Measurements from ENCODE around the gene FAM171A1.

DNA sequence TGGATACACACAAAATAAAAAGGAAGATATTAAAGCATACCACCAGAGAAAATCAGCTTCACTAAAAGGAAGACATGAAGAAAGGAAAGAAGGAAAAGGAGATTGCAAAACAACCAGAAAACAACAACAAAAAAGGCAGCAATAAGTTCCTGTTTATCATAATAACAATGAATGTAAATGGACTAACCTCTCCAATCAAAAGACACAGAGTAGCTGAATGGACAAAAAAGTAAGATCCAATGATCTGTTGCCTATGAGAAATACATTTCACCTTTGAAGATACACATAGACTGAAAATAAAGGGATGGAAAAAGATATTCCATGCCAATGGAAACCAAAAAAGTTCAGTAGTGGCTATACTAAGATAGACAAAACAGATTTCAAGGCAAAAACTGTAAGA lies 30.3 kb upstream of the FAM171A1 start:
- TF ChIP-seq, protein P1, sequence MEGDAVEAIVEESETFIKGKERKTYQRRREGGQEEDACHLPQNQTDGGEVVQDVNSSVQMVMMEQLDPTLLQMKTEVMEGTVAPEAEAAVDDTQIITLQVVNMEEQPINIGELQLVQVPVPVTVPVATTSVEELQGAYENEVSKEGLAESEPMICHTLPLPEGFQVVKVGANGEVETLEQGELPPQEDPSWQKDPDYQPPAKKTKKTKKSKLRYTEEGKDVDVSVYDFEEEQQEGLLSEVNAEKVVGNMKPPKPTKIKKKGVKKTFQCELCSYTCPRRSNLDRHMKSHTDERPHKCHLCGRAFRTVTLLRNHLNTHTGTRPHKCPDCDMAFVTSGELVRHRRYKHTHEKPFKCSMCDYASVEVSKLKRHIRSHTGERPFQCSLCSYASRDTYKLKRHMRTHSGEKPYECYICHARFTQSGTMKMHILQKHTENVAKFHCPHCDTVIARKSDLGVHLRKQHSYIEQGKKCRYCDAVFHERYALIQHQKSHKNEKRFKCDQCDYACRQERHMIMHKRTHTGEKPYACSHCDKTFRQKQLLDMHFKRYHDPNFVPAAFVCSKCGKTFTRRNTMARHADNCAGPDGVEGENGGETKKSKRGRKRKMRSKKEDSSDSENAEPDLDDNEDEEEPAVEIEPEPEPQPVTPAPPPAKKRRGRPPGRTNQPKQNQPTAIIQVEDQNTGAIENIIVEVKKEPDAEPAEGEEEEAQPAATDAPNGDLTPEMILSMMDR (IDR thresholded peaks at IDR 0.05; ENCODE audit: poor library complexity), result no peak
- TF ChIP-seq EZH2 (IDR thresholded peaks at IDR 0.05; ENCODE audit: borderline replicate concordance), result no peak
- TF ChIP-seq EZH2phosphoT487 (IDR thresholded peaks at IDR 0.05; ENCODE audit: low read depth, severe bottlenecking, unreplicated experiment), result no peak
